Ovary (tissue), 3 donors: ENCODE results near the gene IGSF9B.

ENCODE experiments used
- CTCF ChIP-seq, 3 donors: fragments of 450-650 bp in 2 of 3; fragments of 200-600 bp in 1 of 3; IDR thresholded peaks; one replicate each; pipeline versions ENCODE4 v1.5.1 to v1.8.0; 2016 to 2022; ENCODE audit warnings: antibody characterized with exemption in 3 of 3, mild to moderate bottlenecking in 1 of 3
- EP300 ChIP-seq: sonication (generic); formaldehyde crosslinking; IDR thresholded peaks from one replicate; pipeline ENCODE4 v1.6.1; 2017; ENCODE audit warnings: antibody characterized with exemption
- POLR2A ChIP-seq: fragments of 450-650 bp; IDR thresholded peaks from one replicate; pipeline ENCODE4 v1.6.1; 2017; ENCODE audit warnings: antibody characterized with exemption, mild to moderate bottlenecking, moderate library complexity
- donor health status: DM: no; HTN: no; CAD: no.

DNA sequence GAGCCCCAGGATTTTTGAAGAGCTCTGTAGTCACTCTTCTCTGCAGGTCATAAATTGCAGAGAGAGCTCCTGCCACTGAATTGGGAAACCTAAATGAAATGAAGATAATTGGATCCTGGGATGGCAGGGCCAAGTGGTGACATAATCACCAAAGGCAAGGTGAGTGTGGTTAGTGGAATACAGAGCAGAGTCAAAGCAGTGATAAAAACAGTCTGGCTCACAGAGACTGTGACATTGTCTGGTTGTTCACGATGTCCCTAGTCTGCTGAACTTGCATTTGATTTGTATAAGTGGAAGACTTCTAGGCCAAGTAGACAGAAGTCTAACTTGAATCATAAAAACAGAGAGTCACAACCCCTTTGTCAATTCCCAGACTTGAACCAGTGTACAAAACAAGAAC lies 84.6 kb downstream of the IGSF9B start:
- no peak for TF ChIP-seq POLR2A
- TF ChIP-seq CTCF (IDR thresholded peaks at IDR 0.05) = no peak
- no peak for TF ChIP-seq EP300
